ENCODE results near the gene TRAPPC6A.

DNA sequence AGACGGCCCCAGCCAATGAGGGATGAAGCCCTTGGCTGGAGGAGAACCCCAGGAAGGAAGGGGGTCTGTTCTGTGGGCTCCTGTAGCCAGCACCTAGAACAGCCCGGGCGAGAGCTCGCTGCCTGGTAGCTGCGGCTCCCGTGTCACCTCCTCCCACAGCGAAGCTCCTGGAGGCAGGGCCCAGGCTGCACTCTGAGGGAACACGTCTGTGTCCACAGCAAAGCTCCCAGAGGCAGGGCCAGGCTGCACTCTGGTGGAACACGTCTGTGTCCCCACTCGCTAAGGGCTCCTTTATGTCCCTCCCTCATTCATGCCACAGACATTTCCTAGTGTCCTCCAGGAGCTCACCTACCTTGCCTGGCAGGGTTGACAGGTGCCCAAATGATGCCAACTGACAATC lies 8.4 kb downstream of the TRAPPC6A start:
- TF ChIP-seq, protein P1, sequence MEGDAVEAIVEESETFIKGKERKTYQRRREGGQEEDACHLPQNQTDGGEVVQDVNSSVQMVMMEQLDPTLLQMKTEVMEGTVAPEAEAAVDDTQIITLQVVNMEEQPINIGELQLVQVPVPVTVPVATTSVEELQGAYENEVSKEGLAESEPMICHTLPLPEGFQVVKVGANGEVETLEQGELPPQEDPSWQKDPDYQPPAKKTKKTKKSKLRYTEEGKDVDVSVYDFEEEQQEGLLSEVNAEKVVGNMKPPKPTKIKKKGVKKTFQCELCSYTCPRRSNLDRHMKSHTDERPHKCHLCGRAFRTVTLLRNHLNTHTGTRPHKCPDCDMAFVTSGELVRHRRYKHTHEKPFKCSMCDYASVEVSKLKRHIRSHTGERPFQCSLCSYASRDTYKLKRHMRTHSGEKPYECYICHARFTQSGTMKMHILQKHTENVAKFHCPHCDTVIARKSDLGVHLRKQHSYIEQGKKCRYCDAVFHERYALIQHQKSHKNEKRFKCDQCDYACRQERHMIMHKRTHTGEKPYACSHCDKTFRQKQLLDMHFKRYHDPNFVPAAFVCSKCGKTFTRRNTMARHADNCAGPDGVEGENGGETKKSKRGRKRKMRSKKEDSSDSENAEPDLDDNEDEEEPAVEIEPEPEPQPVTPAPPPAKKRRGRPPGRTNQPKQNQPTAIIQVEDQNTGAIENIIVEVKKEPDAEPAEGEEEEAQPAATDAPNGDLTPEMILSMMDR (IDR thresholded peaks at IDR 0.05): no peak
- TF ChIP-seq OVOL2 (CRISPR knock-in tag; IDR thresholded peaks at IDR 0.05; ENCODE audit: borderline replicate concordance): no peak
